OCI-LY3 (cell line): Measurements from ENCODE around the gene GNS.

ENCODE experiments used
- H2AFZ ChIP-seq: fragments of 200-600, 300-600 bp; shearing (Covaris generic); 2 replicates; pipeline ENCODE4 v1.6.0; 2014; ENCODE audit warnings: antibody characterized with exemption, low read depth, low read length
- H3K27ac ChIP-seq: fragments of 200-600, 300-600 bp; sonication (generic); 2 replicates; pipeline ENCODE4 v1.5.1; 2014; ENCODE audit warnings: mild to moderate bottlenecking, low read length, moderate library complexity, mixed read lengths
- H3K27me3 ChIP-seq: fragments of 200-600, 300-600 bp; sonication (generic); 2 replicates; pipeline ENCODE4 v1.6.1; 2014; ENCODE audit warnings: low read depth, low read length, mixed read lengths
- H3K36me3 ChIP-seq: fragments of 200-600, 300-600 bp; sonication (generic); replicated peaks from 2 replicates; pipeline ENCODE3; 2014; ENCODE audit warnings: low read depth, low read length, mixed read lengths
- H3K4me1 ChIP-seq: fragments of 300-600, 200-600 bp; sonication (generic); 2 replicates; pipeline ENCODE4 v1.6.1; 2014; ENCODE audit warnings: low read length, mixed read lengths
- H3K4me2 ChIP-seq: fragments of 200-600, 300-600 bp; sonication (generic); 2 replicates; pipeline ENCODE4 v1.6.1; 2014; ENCODE audit warnings: low read length, mixed read lengths
- H3K4me3 ChIP-seq: fragments of 300-600, 200-600 bp; sonication (generic); 2 replicates; pipeline ENCODE4 v1.5.1; 2014; ENCODE audit warnings: antibody characterized with exemption, mild to moderate bottlenecking, low read length, moderate library complexity
- H3K79me2 ChIP-seq: fragments of 300-600, 200-600 bp; shearing (Covaris generic); 2 replicates; pipeline ENCODE4 v1.6.1; 2014; ENCODE audit warnings: mild to moderate bottlenecking, low read length, mixed read lengths
- H3K9ac ChIP-seq: fragments of 300-600, 200-600 bp; shearing (Covaris generic); 2 replicates; pipeline ENCODE4 v1.6.0; 2014; ENCODE audit warnings: mild to moderate bottlenecking, low read length, moderate library complexity
- H3K9me3 ChIP-seq: fragments of 200-600, 300-600 bp; shearing (Covaris generic); 2 replicates; pipeline ENCODE4 v1.6.1; 2014; ENCODE audit warnings: low read length, mixed read lengths; ENCODE audit not compliant: insufficient read depth
- H4K20me1 ChIP-seq: fragments of 200-600, 300-600 bp; sonication (generic); 2 replicates; pipeline ENCODE4 v1.6.1; 2016; ENCODE audit warnings: low read length, mixed read lengths; ENCODE audit not compliant: insufficient read depth
- CTCF ChIP-seq: fragments of 200-600, 300-600 bp; sonication (generic); IDR thresholded peaks from 2 replicates; pipeline ENCODE4 v1.5.1; 2014; ENCODE audit warnings: antibody characterized with exemption, low read length, low read depth
- EZH2phosphoT487 ChIP-seq: fragments of 200-600 bp; shearing (Covaris generic); IDR thresholded peaks from 2 replicates; pipeline ENCODE4 v1.6.1; 2018; ENCODE audit warnings: antibody characterized with exemption, mixed run types, low read depth

GNS gene

GRCh38 chr12:64709429-64709828, 49.8 kb downstream of the GNS start:
- TF ChIP-seq EZH2phosphoT487 (no peak), CTCF (no peak)
- Histone ChIP-seq H3K27me3 (no peaks in the 10 kb centered on the region), H3K4me2 (no peak overlapping the region), H3K79me2 (no peaks in the 10 kb centered on the region), H4K20me1 (no peaks in the 10 kb centered on the region), H3K4me1 (peaks cover 2% of the 10 kb centered on the region), H3K4me3 (no peak overlapping the region), H3K27ac (no peak overlapping the region), H2AFZ (no peak overlapping the region), H3K9me3 (no peaks in the 10 kb centered on the region), H3K9ac (no peak overlapping the region), H3K36me3 (peaks cover 7% of the 10 kb centered on the region)

- Histone ChIP-seq H3K4me3 (no peak overlapping the region), H3K79me2 (no peaks in the 10 kb centered on the region), H3K36me3 (peaks cover 7% of the 10 kb centered on the region)
Observed at GRCh38 chr12:64707926-64708325, 51.3 kb downstream of the GNS start.

GRCh38 chr12:64707362-64707761, 51.8 kb downstream of the GNS start:
- Histone ChIP-seq H3K79me2 (no peaks in the 10 kb centered on the region), H3K9me3 (no peaks in the 10 kb centered on the region), H4K20me1 (no peaks in the 10 kb centered on the region), H3K4me1 (no peaks in the 10 kb centered on the region), H3K4me2 (no peak overlapping the region), H3K27ac (no peak overlapping the region), H3K9ac (no peak overlapping the region), H3K36me3 (peaks cover 7% of the 10 kb centered on the region), H3K4me3 (no peak overlapping the region), H2AFZ (no peak overlapping the region), H3K27me3 (no peaks in the 10 kb centered on the region)
- no peak for TF ChIP-seq CTCF
- no peak for TF ChIP-seq EZH2phosphoT487

More at GRCh38 chr12:64707926-64708325, 51.3 kb downstream of the GNS start:
- Histone ChIP-seq H4K20me1 (no peaks in the 10 kb centered on the region), H3K27ac (no peak overlapping the region), H3K4me2 (no peak overlapping the region), H3K4me1 (no peaks in the 10 kb centered on the region), H3K27me3 (no peaks in the 10 kb centered on the region), H3K9ac (no peak overlapping the region), H3K9me3 (no peaks in the 10 kb centered on the region), H2AFZ (no peak overlapping the region)
- TF ChIP-seq EZH2phosphoT487 (no peak), CTCF (no peak)

- Histone ChIP-seq H3K9ac (no peak overlapping the region), H3K4me1 (no peaks in the 10 kb centered on the region), H2AFZ (no peak overlapping the region), H3K9me3 (no peaks in the 10 kb centered on the region), H3K4me3 (no peak overlapping the region), H3K79me2 (no peaks in the 10 kb centered on the region), H4K20me1 (no peaks in the 10 kb centered on the region), H3K4me2 (no peak overlapping the region), H3K27ac (no peak overlapping the region), H3K27me3 (no peaks in the 10 kb centered on the region), H3K36me3 (peaks cover 11% of the 10 kb centered on the region)
- TF ChIP-seq CTCF (no peak), EZH2phosphoT487 (no peak)
Observed at GRCh38 chr12:64706857-64707256, 52.3 kb downstream of the GNS start.
